Osteoblast (primary cell): ENCODE results near the gene GRPEL2. TPM values are rescaled to one million over a fixed set of nuclear protein-coding genes. Genes with fewer than 3 reads are reported as not detected.
A peak's percentile ranks its signal among the peaks of the same experiment; 100 is the strongest.

Experiments used
- DNase-seq: peaks from one replicate; pipeline ENCODE4 v3.0.0; 2011; ENCODE audit warnings: low spot score, mixed read lengths; ENCODE audit not compliant: insufficient read length; ENCODE audit errors: missing footprints
- H2AFZ ChIP-seq: 2 replicates; pipeline ENCODE4 v1.6.0; 2011; ENCODE audit warnings: mild to moderate bottlenecking, low read length
- H3K27ac ChIP-seq: 2 replicates; pipeline ENCODE4 v1.5.1; 2011; ENCODE audit warnings: mild to moderate bottlenecking, low read depth, low read length, moderate library complexity
- H3K27me3 ChIP-seq: 2 replicates; pipeline ENCODE4 v1.6.0; 2012; ENCODE audit warnings: mild to moderate bottlenecking, control low read depth, inconsistent platforms, low read length, moderate library complexity; ENCODE audit not compliant: insufficient read depth
- H3K36me3 ChIP-seq: 2 replicates; pipeline ENCODE4 v1.5.1; 2011; ENCODE audit warnings: mild to moderate bottlenecking, low read length, control low read depth, moderate library complexity; ENCODE audit not compliant: insufficient read depth
- H3K4me1 ChIP-seq: 2 replicates; pipeline ENCODE4 v1.5.1; 2011; ENCODE audit warnings: mild to moderate bottlenecking, low read length, control low read depth, moderate library complexity; ENCODE audit not compliant: insufficient read depth
- H3K4me2 ChIP-seq: 2 replicates; pipeline ENCODE4 v1.6.0; 2011; ENCODE audit warnings: mild to moderate bottlenecking, low read length; ENCODE audit not compliant: insufficient read depth
- H3K4me3 ChIP-seq: fragments of 200-600 bp; sonication (generic); 3 replicates; pipeline ENCODE4 v1.5.1; 2012; ENCODE audit warnings: mild to moderate bottlenecking, low read length, inconsistent platforms; ENCODE audit not compliant: insufficient read depth
- H3K79me2 ChIP-seq: 2 replicates; pipeline ENCODE4 v1.6.0; 2012; ENCODE audit warnings: mild to moderate bottlenecking, low read length, control low read depth, inconsistent platforms; ENCODE audit not compliant: insufficient read depth
- H3K9me3 ChIP-seq: 2 replicates; pipeline ENCODE4 v1.5.1; 2011; ENCODE audit warnings: low read depth, low read length, control low read depth
- H4K20me1 ChIP-seq: 2 replicates; pipeline ENCODE4 v1.6.0; 2012; ENCODE audit warnings: mild to moderate bottlenecking, low read length, control low read depth; ENCODE audit not compliant: insufficient read depth
- total RNA-seq: library from RNA; depleted of rRNA; stranded (reverse); fragments of >200 nt; gene quantifications from 2 replicates; pipeline ENCODE4 v1.2.3, GENCODE V29; 2012
- TF ChIP-seq, protein P1 (sequence below): IDR thresholded peaks from 2 replicates; pipeline ENCODE4 v1.5.1; 2011; ENCODE audit warnings: mild to moderate bottlenecking, low read depth, low read length, moderate library complexity; ENCODE audit errors: extremely low read depth

GRPEL2 gene
- total RNA-seq, 1 donor: 34.7 TPM

- no peak for DNase-seq
- Histone ChIP-seq H2AFZ (no peak overlapping the region), H4K20me1 (no peaks in the 10 kb centered on the region), H3K4me1 (peaks cover 13% of the 10 kb centered on the region), H3K4me2 (no peak overlapping the region), H3K79me2 (peaks cover 2% of the 10 kb centered on the region), H3K9me3 (no peaks in the 10 kb centered on the region), H3K27ac (no peak overlapping the region), H3K36me3 (peaks cover 22% of the 10 kb centered on the region), H3K4me3 (no peak overlapping the region), H3K27me3 (no peaks in the 10 kb centered on the region)
- TF ChIP-seq, protein P1, sequence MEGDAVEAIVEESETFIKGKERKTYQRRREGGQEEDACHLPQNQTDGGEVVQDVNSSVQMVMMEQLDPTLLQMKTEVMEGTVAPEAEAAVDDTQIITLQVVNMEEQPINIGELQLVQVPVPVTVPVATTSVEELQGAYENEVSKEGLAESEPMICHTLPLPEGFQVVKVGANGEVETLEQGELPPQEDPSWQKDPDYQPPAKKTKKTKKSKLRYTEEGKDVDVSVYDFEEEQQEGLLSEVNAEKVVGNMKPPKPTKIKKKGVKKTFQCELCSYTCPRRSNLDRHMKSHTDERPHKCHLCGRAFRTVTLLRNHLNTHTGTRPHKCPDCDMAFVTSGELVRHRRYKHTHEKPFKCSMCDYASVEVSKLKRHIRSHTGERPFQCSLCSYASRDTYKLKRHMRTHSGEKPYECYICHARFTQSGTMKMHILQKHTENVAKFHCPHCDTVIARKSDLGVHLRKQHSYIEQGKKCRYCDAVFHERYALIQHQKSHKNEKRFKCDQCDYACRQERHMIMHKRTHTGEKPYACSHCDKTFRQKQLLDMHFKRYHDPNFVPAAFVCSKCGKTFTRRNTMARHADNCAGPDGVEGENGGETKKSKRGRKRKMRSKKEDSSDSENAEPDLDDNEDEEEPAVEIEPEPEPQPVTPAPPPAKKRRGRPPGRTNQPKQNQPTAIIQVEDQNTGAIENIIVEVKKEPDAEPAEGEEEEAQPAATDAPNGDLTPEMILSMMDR: no peak
Measured at GRCh38 chr5:149356391-149356790, 11.1 kb downstream of the GRPEL2 start.

DNA sequence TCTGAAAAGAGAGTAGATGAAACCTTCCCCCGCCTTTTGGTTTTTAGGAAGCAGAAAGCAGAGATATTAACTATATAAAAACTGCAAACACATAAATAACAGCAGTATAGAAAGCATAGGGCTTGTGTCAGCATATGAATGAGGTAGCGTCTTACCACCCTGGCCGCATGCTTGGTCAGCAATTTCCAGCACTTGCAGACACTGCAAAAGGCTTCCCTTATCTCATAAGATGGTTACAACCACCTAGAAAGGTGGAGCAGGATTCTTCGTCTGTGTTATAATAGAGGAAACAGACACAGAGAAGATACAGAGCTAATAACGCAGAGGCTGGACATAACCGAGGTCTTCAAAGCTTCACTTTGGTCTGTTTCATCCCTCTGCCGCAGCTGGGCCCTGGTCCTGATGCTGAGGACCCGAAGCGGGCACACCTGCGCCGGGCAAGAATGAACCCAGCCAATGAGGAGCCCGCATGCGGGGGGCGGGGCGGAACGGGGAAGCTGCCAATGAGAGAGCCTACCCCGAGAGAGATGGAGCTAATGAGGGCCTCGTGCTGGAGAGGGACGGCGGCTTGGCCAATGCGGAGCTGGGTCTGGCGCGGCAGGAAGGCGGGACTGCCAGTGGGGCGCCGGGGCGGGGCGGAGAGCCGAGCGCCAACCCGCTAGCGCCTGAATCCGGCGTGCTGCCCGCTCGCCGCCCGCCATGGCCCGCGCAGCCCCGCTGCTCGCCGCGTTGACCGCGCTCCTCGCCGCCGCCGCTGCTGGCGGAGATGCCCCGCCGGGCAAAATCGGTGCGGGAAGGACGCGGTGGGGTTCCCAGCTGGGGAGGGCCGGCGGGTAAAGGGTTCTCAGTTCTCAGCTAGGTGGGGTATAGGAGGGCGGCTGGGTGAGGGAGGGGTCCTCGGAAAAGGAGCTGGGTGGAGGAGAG, 12.3 kb downstream of the GRPEL2 start, which contains the start of gene PCYOX1L:
Gene PCYOX1L (plus strand): TSS at position 677 of the 924 bp plus-strand sequence. CDS start 23 bp downstream, at position 700.
- peak within 1 kb of the TSS; percentile 87 for H3K4me3 ChIP-seq
- no peaks in the 10 kb centered on the region for H3K79me2 ChIP-seq
- H4K20me1 ChIP-seq: no peaks in the 10 kb centered on the region
- H3K27ac ChIP-seq: peak within 1 kb of the TSS; percentile 38
- peak within 1 kb of the TSS; percentile 92 for H3K4me2 ChIP-seq
- peak; percentile 99 for DNase-seq
- H2AFZ ChIP-seq: peak within 1 kb of the TSS; percentile 79
- no peaks in the 10 kb centered on the region for H3K9me3 ChIP-seq
- TF ChIP-seq, protein P1: no peak
- H3K27me3 ChIP-seq: no peaks in the 10 kb centered on the region
- H3K36me3 ChIP-seq: peaks cover 9% of the 10 kb centered on the region
- H3K4me1 ChIP-seq: peaks cover 13% of the 10 kb centered on the region

DNA sequence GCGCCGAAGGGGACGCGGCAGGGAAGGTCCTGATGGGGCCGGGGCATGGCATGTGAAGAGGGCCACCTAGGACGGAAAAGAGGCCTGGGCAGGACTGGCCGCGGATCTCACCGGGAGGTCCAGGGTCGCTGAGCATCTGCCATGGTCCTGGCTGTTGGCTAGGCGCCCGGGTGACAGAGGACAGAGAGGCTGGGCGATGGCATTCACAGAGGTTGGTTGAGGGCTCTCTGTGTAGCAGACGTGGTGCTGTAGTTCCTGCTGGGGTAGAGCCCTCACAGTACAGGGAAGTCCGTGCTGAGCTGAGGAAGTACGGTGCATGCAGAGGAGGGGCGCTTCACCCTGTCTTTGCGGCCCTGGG, 13.0 kb downstream of the GRPEL2 start:
- Histone ChIP-seq H3K27ac (peak overlapping the region; percentile 38), H3K4me3 (peak overlapping the region; percentile 87), H3K79me2 (no peaks in the 10 kb centered on the region), H4K20me1 (no peaks in the 10 kb centered on the region), H3K36me3 (peaks cover 4% of the 10 kb centered on the region), H3K9me3 (no peaks in the 10 kb centered on the region), H3K27me3 (no peaks in the 10 kb centered on the region), H3K4me1 (peaks cover 13% of the 10 kb centered on the region), H2AFZ (peak overlapping the region; percentile 79), H3K4me2 (peak overlapping the region; percentile 92)
- TF ChIP-seq, protein P1: no peak
- peak; percentile 87 for DNase-seq

- peaks cover 3% of the 10 kb centered on the region for H3K36me3 ChIP-seq
- no peak for DNase-seq
- TF ChIP-seq, protein P1: no peak
- H3K27ac ChIP-seq: no peak overlapping the region
- H3K79me2 ChIP-seq: no peaks in the 10 kb centered on the region
- no peaks in the 10 kb centered on the region for H4K20me1 ChIP-seq
- H3K9me3 ChIP-seq: no peaks in the 10 kb centered on the region
- H3K27me3 ChIP-seq: no peaks in the 10 kb centered on the region
- peak overlapping the region; percentile 92 for H3K4me2 ChIP-seq
- H3K4me1 ChIP-seq: peaks cover 13% of the 10 kb centered on the region
- peak overlapping the region; percentile 79 for H2AFZ ChIP-seq
- no peak overlapping the region for H3K4me3 ChIP-seq
Measured at GRCh38 chr5:149358868-149359495, 13.7 kb downstream of the GRPEL2 start.
